Muscle layer of colon (tissue), 2 donors: ENCODE results near the gene SDK2.
A peak's percentile ranks its signal among the peaks of the same experiment; 100 is the strongest.

Source experiments
- H3K27ac ChIP-seq: one replicate; pipeline ENCODE4 v1.7.0; 2013; ENCODE audit warnings: low read depth, mild to moderate bottlenecking, low read length, moderate library complexity
- H3K27me3 ChIP-seq, 2 donors: one replicate each; pipeline ENCODE4 v1.7.0; 2013; ENCODE audit warnings: low read length in 2 of 2, mild to moderate bottlenecking in 2 of 2; ENCODE audit not compliant: insufficient read depth in 2 of 2, control insufficient read depth in 1 of 2
- H3K36me3 ChIP-seq: one replicate; pipeline ENCODE4 v1.7.0; 2013; ENCODE audit warnings: mild to moderate bottlenecking, low read length; ENCODE audit not compliant: insufficient read depth
- H3K4me1 ChIP-seq: one replicate; pipeline ENCODE4 v1.7.0; 2013; ENCODE audit warnings: mild to moderate bottlenecking, low read length; ENCODE audit not compliant: insufficient read depth
- H3K4me3 ChIP-seq, 2 donors: one replicate each; pipeline ENCODE4 v1.7.0; 2013; ENCODE audit warnings: low read length in 2 of 2, low read depth in 1 of 2, mild to moderate bottlenecking in 1 of 2, moderate library complexity in 1 of 2
- H3K9ac ChIP-seq: one replicate; pipeline ENCODE4 v1.7.0; 2013; ENCODE audit warnings: low read length
- H3K9me3 ChIP-seq: one replicate; pipeline ENCODE4 v1.7.0; 2013; ENCODE audit warnings: mild to moderate bottlenecking, low read length
- donor health status: abdominal sarcoma.
- donor health status: Adenocarcinoma of cecum.

Gene SDK2

DNA sequence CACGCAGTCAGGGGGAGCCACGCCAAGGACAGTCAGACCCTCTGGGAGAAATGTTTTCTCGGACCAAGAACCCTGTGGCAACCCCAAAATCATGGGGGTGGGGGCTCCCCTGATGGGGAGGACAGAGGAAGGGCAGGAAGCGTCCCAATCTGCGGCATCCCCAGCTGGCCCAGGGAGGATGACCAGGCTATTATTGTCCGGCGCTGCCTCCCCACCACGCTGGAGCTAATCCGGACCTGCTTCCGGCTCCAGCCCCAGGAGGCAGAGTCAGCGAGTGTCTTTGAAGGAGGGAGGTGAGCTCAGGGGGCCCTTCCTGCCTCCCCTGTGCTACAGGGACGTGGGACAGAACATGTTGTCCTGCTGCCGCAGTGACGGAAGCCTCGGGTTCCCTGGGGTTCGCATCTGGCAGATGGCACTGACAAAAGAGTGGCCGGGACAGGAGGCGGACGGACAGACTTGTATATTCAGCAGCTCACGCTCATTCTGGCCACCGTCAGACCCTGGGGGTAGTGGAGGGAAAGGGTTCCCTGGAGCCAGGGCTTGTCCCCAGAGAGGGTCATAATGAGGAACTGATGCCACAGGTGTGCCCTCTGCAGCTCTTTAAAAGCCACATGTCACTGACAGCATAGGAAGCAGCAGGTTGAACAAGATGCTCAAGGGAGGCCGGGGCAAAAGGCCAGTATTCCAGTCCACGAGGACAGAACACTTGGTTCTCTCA, 278.2 kb downstream of the SDK2 start:
- H3K9ac ChIP-seq: no peak overlapping the region
- H3K4me3 ChIP-seq: no peak overlapping the region
- H3K27ac ChIP-seq: no peak overlapping the region
- no peaks in the 10 kb centered on the region for H3K9me3 ChIP-seq
- no peaks in the 10 kb centered on the region for H3K36me3 ChIP-seq
- H3K27me3 ChIP-seq: no peaks in the 10 kb centered on the region
- peaks cover 8% of the 10 kb centered on the region for H3K4me1 ChIP-seq

DNA sequence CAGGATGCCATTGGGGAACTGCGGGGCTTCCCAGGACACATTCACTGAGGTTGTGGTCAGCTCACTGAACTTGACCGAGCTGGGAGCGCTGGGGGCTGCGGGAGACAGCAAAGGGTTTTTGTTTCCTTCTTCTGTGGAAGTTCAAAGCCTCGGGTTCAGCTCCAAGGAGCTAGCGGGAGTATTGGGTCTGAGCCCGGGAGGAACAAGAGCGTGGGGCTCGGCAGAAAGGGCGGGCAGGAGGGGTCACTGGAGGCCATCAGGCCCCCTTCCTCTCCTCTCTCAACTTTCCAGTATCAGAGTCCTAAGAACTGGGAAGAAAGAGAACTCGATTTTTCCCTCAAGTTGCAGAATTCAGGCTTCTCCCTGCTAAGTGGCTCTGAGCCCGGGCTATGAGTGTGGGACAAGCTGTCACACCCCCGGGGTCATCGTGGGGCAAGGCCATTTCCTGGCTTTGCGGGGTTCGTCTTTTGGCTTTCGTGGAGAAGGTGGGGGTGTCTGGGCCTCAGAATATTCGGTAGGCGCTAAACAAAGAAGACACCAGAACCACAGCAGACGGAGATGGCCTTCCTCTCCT, 278.9 kb downstream of the SDK2 start:
- no peak overlapping the region for H3K27ac ChIP-seq
- no peak overlapping the region for H3K9ac ChIP-seq
- peaks cover 8% of the 10 kb centered on the region for H3K4me1 ChIP-seq
- no peaks in the 10 kb centered on the region for H3K9me3 ChIP-seq
- no peaks in the 10 kb centered on the region for H3K27me3 ChIP-seq
- H3K4me3 ChIP-seq: no peak overlapping the region
- H3K36me3 ChIP-seq: no peaks in the 10 kb centered on the region

DNA sequence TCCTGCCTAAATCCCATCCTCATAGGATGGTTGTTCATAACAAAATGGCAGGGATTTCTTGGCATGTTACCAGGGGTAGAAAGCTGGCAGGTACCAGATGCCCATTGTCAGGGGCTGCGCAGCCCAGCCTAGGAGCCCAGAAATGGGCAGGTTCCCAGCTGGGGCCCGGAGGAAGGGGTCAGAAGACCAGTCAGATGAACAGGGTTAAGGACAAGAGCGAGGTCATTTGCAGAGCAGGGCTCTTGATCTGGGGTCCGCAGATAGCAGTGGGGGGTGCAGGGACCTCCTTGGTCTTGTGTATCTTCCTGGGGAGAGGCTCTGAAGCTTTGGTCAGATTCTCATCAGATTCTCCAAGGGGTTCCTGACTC, 280.1 kb downstream of the SDK2 start:
- H3K9me3 ChIP-seq: no peaks in the 10 kb centered on the region
- H3K36me3 ChIP-seq: no peaks in the 10 kb centered on the region
- H3K27ac ChIP-seq: no peak overlapping the region
- peaks cover 15% of the 10 kb centered on the region for H3K4me1 ChIP-seq
- no peak overlapping the region for H3K4me3 ChIP-seq
- no peaks in the 10 kb centered on the region for H3K27me3 ChIP-seq
- H3K9ac ChIP-seq: no peak overlapping the region

DNA sequence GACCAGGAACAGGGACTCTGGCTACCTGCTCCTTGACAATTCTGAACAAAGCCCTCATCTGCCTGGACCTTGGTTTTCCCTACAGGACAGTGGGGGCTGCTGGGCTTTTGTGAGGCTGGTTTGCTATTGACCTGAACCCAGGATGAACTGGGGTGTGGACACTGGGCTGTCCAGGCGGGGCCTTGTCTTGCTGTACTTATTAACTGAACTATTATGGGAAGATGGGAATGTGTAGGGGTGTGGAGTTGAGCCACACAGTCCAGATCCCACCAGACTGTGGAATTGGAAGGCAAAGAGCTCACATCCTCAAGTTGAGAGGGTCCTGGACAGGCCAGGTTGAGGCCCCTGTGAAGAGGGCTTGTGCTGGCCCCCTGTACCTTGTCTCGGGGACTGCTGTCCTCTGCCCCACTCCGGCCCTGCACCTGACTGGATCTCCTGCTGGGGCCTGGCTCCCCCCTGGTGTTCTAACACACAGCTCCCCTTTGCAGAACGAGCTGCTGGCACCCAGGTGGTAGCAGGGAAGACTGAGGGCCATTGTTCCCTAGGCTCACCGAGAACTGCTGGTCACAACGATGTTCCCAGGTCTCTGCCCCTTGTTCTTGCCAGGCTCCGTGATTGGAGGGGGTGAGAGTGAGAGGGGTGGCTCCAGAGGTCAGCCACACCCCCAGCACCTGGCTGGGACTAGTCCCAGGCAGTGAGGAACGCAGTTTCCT, 280.6 kb downstream of the SDK2 start:
- Histone ChIP-seq H3K27me3 (no peaks in the 10 kb centered on the region), H3K9me3 (no peaks in the 10 kb centered on the region), H3K27ac (no peak overlapping the region), H3K4me3 (no peak overlapping the region), H3K4me1 (peaks cover 21% of the 10 kb centered on the region), H3K36me3 (no peaks in the 10 kb centered on the region), H3K9ac (no peak overlapping the region)

DNA sequence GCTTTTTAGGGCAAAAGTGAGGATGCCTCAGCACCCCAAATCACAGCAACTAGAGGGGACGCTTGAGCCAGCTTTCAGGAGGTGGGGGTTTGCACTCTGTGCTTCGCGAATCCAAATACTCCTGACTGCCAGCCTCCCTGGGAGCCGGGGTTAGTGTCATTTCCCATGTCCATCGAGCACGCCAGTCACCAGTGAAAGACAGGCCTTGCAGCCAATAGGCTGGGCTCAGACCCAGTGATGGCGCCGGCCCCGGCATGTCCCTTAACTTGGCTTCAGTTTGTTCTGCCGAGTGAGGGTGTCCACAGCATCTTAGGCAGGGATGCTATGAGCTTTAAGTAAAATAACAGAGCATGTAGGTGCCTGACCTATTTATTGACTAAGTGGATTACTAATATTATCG, 281.5 kb downstream of the SDK2 start:
- Histone ChIP-seq H3K4me1 (peaks cover 30% of the 10 kb centered on the region), H3K27ac (no peak overlapping the region), H3K36me3 (no peaks in the 10 kb centered on the region), H3K9ac (no peak overlapping the region), H3K9me3 (no peaks in the 10 kb centered on the region), H3K27me3 (no peaks in the 10 kb centered on the region), H3K4me3 (no peak overlapping the region)

DNA sequence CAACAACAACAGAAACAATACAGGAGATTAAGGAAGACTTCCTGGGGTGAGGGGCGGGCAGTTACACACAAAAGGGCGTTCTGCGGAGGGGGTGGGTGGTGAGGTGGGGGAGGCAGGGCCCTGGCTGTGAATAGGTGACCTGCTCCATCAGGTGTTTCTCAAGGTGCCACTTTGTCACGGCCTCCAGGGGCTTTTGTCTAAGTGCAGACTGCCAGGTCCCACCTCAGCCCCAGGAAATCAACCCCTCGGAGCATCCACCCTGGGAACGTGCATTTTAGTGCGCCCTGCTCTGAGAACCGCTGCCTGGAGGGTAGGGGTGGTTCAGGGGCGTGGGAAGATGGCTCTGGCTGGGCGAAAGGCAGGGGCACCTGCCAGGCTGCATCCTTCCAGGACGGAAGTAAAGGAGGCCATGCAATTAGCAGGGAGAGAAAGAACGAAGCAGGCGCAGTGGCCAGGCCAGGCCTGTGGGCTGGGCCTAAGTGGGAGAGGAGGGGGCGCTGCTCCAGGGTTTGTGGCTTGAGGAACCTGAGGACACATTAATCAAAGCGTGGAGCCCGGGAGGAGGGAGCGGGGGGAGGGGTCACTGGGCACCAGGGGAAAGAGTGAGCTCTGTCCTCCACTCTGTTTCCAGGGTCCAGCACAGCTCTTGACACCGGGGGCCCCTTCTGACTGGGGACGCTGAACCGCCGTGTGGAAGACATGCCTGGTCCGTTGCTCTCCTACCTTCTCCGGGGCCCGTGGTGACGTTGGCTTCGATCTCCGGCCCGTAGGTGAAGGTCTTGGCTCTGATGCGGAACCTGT, 283.1 kb downstream of the SDK2 start:
- H3K4me1 ChIP-seq: peaks cover 44% of the 10 kb centered on the region

DNA sequence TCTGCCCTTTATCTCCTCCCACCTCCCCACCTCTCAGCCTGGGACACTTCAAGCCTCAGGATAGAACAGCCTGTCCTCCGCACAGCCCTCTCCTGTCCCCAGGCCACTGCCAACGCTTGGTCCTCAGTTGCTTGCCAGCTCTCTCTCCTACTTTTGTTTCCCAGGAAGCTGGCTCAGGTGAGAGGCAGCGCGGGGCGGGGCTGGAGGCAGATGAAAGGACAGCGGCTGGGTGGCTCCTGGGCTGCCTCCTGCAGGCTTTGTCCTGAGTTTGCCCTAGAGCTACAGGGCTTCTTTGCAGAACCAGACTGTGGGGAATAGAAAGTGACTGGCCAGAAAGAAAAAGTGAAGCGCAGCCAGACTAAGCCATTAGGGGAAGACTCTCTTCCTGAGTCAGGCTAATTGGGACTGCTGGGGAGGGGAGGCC, 284.2 kb downstream of the SDK2 start:
- Histone ChIP-seq H3K36me3 (no peaks in the 10 kb centered on the region), H3K4me3 (no peak overlapping the region), H3K27ac (no peak overlapping the region), H3K4me1 (peaks cover 44% of the 10 kb centered on the region), H3K9ac (no peak overlapping the region), H3K27me3 (no peaks in the 10 kb centered on the region), H3K9me3 (no peaks in the 10 kb centered on the region)

More for the DNA sequence above, 283.1 kb downstream of the SDK2 start:
- no peak overlapping the region for H3K27ac ChIP-seq
- H3K27me3 ChIP-seq: no peaks in the 10 kb centered on the region
- H3K36me3 ChIP-seq: no peaks in the 10 kb centered on the region
- no peaks in the 10 kb centered on the region for H3K9me3 ChIP-seq
- H3K9ac ChIP-seq: no peak overlapping the region
- no peak overlapping the region for H3K4me3 ChIP-seq

DNA sequence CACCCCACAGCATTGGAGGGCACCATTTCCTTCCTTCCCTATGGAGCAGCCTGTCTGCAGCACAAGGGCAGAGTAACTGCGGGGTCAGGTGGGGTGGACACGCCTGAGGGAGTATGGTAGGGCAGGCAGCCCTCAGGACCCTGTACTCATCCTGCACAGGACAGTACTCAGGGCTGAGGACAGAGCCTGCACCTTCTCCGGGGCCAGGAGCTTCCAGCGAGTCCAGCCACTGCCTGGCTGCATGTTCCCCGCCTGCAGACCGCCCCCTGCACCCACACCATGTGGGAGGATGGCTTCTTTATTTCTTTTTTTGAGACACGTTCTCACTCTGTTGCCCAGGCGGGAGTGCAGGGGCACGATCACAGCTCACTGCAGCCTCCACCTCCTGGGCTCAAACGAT, 284.9 kb downstream of the SDK2 start:
- Histone ChIP-seq H3K4me3 (no peak overlapping the region), H3K27ac (no peak overlapping the region)

DNA sequence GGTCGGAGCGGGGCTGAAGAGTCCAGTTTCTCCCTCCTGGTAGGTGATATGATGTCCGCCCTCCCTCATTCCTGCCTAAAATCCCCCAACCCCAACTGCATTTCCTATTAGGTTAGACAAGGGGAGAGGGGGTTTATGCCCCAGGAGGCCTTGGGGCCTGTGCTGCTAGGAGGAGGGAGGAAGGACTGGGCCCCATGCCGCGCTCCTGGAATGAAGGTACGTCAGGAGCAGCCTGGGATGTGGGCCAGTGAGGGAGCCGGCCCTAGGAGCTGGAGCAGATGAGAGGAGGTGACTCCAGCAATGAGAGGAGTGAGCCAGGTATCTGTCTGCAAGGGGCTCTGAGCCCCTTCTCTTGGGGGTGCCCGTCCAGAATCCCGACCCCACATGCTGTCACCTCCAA, 285.6 kb downstream of the SDK2 start:
- peaks cover 43% of the 10 kb centered on the region for H3K4me1 ChIP-seq
- peak overlapping the region; percentile 49 for H3K27ac ChIP-seq
- H3K27me3 ChIP-seq: no peaks in the 10 kb centered on the region
- no peaks in the 10 kb centered on the region for H3K36me3 ChIP-seq
- H3K9ac ChIP-seq: peak overlapping the region; percentile 19
- no peaks in the 10 kb centered on the region for H3K9me3 ChIP-seq
- no peak overlapping the region for H3K4me3 ChIP-seq

More for the DNA sequence above, 284.9 kb downstream of the SDK2 start:
- H3K9ac ChIP-seq: no peak overlapping the region
- H3K9me3 ChIP-seq: no peaks in the 10 kb centered on the region
- no peaks in the 10 kb centered on the region for H3K27me3 ChIP-seq
- peaks cover 43% of the 10 kb centered on the region for H3K4me1 ChIP-seq
- H3K36me3 ChIP-seq: no peaks in the 10 kb centered on the region

DNA sequence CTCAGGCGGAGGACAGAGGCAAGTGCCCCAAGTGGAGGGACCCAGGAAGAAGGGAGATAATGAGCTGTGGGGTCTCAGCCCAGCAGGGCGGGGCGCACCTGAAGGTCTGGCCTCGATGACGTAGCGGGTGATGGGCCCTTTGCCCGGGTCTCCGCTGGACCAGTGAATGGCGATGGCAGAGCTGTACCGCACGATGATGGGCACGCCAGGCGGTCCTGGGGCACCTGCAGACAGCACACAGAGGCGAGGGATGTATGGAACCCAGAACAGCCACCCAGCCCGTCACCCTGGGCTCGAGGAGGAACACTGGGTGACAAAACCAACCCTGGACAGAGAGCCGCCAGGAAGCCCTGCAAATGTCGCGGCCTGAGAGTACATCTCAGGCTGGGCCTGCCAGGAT, 286.3 kb downstream of the SDK2 start:
- Histone ChIP-seq H3K36me3 (no peaks in the 10 kb centered on the region), H3K4me3 (no peak overlapping the region), H3K9ac (no peak overlapping the region), H3K27me3 (no peaks in the 10 kb centered on the region), H3K4me1 (peaks cover 43% of the 10 kb centered on the region), H3K9me3 (no peaks in the 10 kb centered on the region), H3K27ac (peak overlapping the region; percentile 90)

DNA sequence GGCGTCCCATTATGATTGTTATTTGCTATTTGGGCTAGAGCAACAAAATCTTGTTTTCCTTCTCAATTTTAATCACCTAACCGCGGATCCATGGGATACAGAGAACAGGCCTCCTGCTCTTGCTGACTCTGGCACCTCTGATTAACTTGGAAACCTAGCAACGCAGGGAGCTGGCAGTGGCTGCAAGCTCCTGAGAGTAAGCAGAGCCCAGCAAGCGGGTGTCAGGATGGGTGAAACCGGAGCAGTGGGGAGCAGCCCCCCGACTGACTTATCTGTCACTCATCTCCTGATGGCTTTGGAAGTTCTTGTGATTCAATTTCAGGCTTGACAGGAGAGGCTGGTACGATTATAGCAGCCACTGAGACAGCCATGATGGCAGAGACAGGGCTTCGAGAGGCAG, 286.9 kb downstream of the SDK2 start:
- H3K9me3 ChIP-seq: no peaks in the 10 kb centered on the region
- no peaks in the 10 kb centered on the region for H3K27me3 ChIP-seq
- no peak overlapping the region for H3K4me3 ChIP-seq
- H3K9ac ChIP-seq: no peak overlapping the region
- no peaks in the 10 kb centered on the region for H3K36me3 ChIP-seq
- peaks cover 43% of the 10 kb centered on the region for H3K4me1 ChIP-seq
- H3K27ac ChIP-seq: peak overlapping the region; percentile 90
